Liver (tissue), 9 donors: ENCODE data around the gene TIMM17A. TPM values are rescaled to one million over a fixed set of nuclear protein-coding genes. Genes with fewer than 3 reads are reported as not detected.

Experiments used
- DNase-seq: peaks from one replicate; pipeline ENCODE4 v3.0.0-alpha.2; 2017; ENCODE audit warnings: low spot score
- H3K27ac ChIP-seq, 2 donors: one replicate each; pipeline ENCODE4 v1.7.0; 2013; ENCODE audit warnings: inconsistent platforms in 2 of 2, low read length in 2 of 2, control low read depth in 1 of 2, low read depth in 1 of 2, mild to moderate bottlenecking in 1 of 2
- H3K27me3 ChIP-seq, 4 donors: one replicate each; pipeline versions ENCODE4 v1.6.1 to v1.7.0; 2013; ENCODE audit warnings: low read length in 3 of 4, inconsistent platforms in 1 of 4, mild to moderate bottlenecking in 1 of 4, moderate library complexity in 1 of 4; ENCODE audit not compliant: control insufficient read depth in 4 of 4, insufficient read depth in 4 of 4
- H3K36me3 ChIP-seq, 4 donors: one replicate each; pipeline versions ENCODE4 v1.6.1 to v1.7.0; 2013; ENCODE audit warnings: low read length in 3 of 4, mild to moderate bottlenecking in 3 of 4, low read depth in 1 of 4, moderate library complexity in 1 of 4; ENCODE audit not compliant: control insufficient read depth in 4 of 4, insufficient read depth in 3 of 4
- H3K4me1 ChIP-seq, 4 donors: one replicate each; pipeline versions ENCODE4 v1.6.1 to v1.7.0; 2013; ENCODE audit warnings: low read length in 3 of 4, mild to moderate bottlenecking in 3 of 4, moderate library complexity in 1 of 4; ENCODE audit not compliant: control insufficient read depth in 4 of 4, insufficient read depth in 4 of 4
- H3K4me3 ChIP-seq, 3 donors: one replicate each; pipeline versions ENCODE4 v1.6.1 to v1.7.0; 2013; ENCODE audit warnings: low read length in 3 of 3, control low read depth in 1 of 3, low read depth in 1 of 3, mild to moderate bottlenecking in 1 of 3
- H3K9ac ChIP-seq, 2 donors: one replicate each; pipeline ENCODE4 v1.7.0; 2013; ENCODE audit warnings: low read length in 2 of 2, mild to moderate bottlenecking in 2 of 2, moderate library complexity in 2 of 2, control low read depth in 1 of 2, low read depth in 1 of 2
- H3K9me3 ChIP-seq, 4 donors: one replicate each; pipeline versions ENCODE4 v1.6.1 to v1.7.0; 2013; ENCODE audit warnings: low read length in 3 of 4; ENCODE audit not compliant: control insufficient read depth in 4 of 4
- ATF3 ChIP-seq: IDR thresholded peaks from 2 replicates; pipeline ENCODE4 v1.6.1; 2016; ENCODE audit warnings: antibody characterized with exemption
- EGR1 ChIP-seq, 2 donors: IDR thresholded peaks; 2 replicates each; pipeline ENCODE4 v1.6.1; 2016 to 2018; ENCODE audit warnings: antibody characterized with exemption in 2 of 2, low read depth in 2 of 2
- FOXA1 ChIP-seq: IDR thresholded peaks from 2 replicates; pipeline ENCODE4 v1.6.1; 2016; ENCODE audit warnings: antibody characterized with exemption
- FOXA2 ChIP-seq: IDR thresholded peaks from 2 replicates; pipeline ENCODE4 v1.6.1; 2016; ENCODE audit warnings: antibody characterized with exemption
- GABPA ChIP-seq, 2 donors: IDR thresholded peaks in 1 of 2; conservative IDR thresholded peaks in 1 of 2; 2 replicates each; pipeline ENCODE4 v1.6.1; 2016; ENCODE audit warnings: antibody characterized with exemption in 2 of 2, mild to moderate bottlenecking in 1 of 2, moderate library complexity in 1 of 2
- HNF4A ChIP-seq, 2 donors: conservative IDR thresholded peaks; 2 replicates each; pipeline ENCODE4 v1.6.1; 2016; ENCODE audit warnings: antibody characterized with exemption in 2 of 2, mild to moderate bottlenecking in 2 of 2
- HNF4G ChIP-seq: IDR thresholded peaks from 2 replicates; pipeline ENCODE4 v1.6.1; 2016; ENCODE audit warnings: antibody characterized with exemption
- JUND ChIP-seq, 2 donors: IDR thresholded peaks; 2 replicates each; pipeline ENCODE4 v1.6.1; 2016; ENCODE audit warnings: antibody characterized with exemption in 2 of 2
- NR2F2 ChIP-seq: IDR thresholded peaks from 2 replicates; pipeline ENCODE4 v1.6.1; 2016; ENCODE audit warnings: antibody characterized with exemption
- RAD21 ChIP-seq, 2 donors: IDR thresholded peaks; 2 replicates each; pipeline ENCODE4 v1.6.1; 2016; ENCODE audit warnings: antibody characterized with exemption in 2 of 2, mild to moderate bottlenecking in 2 of 2
- REST ChIP-seq: IDR thresholded peaks from 2 replicates; pipeline ENCODE4 v1.6.1; 2016; ENCODE audit warnings: antibody characterized with exemption, mild to moderate bottlenecking
- RXRA ChIP-seq, 2 donors: IDR thresholded peaks; 2 replicates each; pipeline ENCODE4 v1.6.1; 2017 to 2018; ENCODE audit warnings: antibody characterized with exemption in 2 of 2, mild to moderate bottlenecking in 1 of 2
- SP1 ChIP-seq: IDR thresholded peaks from 2 replicates; pipeline ENCODE4 v1.6.1; 2018; ENCODE audit warnings: antibody characterized with exemption, mild to moderate bottlenecking
- YY1 ChIP-seq: IDR thresholded peaks from 2 replicates; pipeline ENCODE4 v1.6.1; 2016; ENCODE audit warnings: antibody characterized with exemption, mild to moderate bottlenecking
- WGBS: extraction: QIAGEN DNeasy Blood & Tissue Kit; methylation state at CpG from one replicate; pipeline ENCODE4 v1.1.7; 2013; 5-methylcytosine and 5-hydroxymethylcytosine counted together
- polyA plus RNA-seq, 2 donors: library from polyadenylated mRNA; stranded (reverse) in 1 of 2; unstranded in 1 of 2; fragments of 200-250 nt in 1 of 2; fragments of >200 nt in 1 of 2; fragmentation: Nextera tagmentation in 1 of 2; extraction: Ambion mirVana in 1 of 2; gene quantifications; one replicate each; pipeline versions ENCODE4 v1.2.1 to v1.2.3, GENCODE V29; 2013 to 2015
- total RNA-seq, 2 donors: library from RNA; depleted of rRNA; stranded (reverse); fragments of >200 nt; gene quantifications; one replicate each; pipeline ENCODE4 v1.2.3, GENCODE V29; 2014
- TF ChIP-seq, protein P1 (sequence below): fragments of 150-350 bp; IDR thresholded peaks from 2 replicates; pipeline ENCODE4 v1.5.1; 2017; ENCODE audit warnings: improper control_type of control experiment, low read depth, low read length; ENCODE audit not compliant: missing input control
- donor health status: healthy.
- donor health status: healthy.
- donor health status: healthy.
- donor health status: healthy.
- donor health status: healthy.

TIMM17A gene
- total and polyA plus RNA-seq, 4 donors = 21.1 to 72.1 (median 51.0) TPM

- H3K9ac ChIP-seq = no peak overlapping the region
- H3K27me3 ChIP-seq = no peaks in the 10 kb centered on the region
- DNase-seq = no peak
- no peaks in the 10 kb centered on the region for H3K9me3 ChIP-seq
- no peak overlapping the region for H3K4me3 ChIP-seq
- H3K4me1 ChIP-seq = peaks cover 3 to 11% (median 7%) of the 10 kb centered on the region in 4 donors
- H3K36me3 ChIP-seq = peaks cover 0 to 39% (median 13%) of the 10 kb centered on the region in 4 donors
- WGBS = 91% methylated on average over 7 of the region's 7 CpGs
- TF ChIP-seq JUND (IDR thresholded peaks at IDR 0.05) (no peak), EGR1 (IDR thresholded peaks at IDR 0.05; ENCODE audit: low read depth in 2 of 2) (no peak), SP1 (no peak), FOXA1 (no peak), GABPA (IDR thresholded peaks at IDR 0.05 in 1 of 2, conservative IDR thresholded peaks at IDR 0.05 in 1 of 2) (no peak), YY1 (no peak)
- H3K27ac ChIP-seq = no peak overlapping the region
Observed at GRCh38 chr1:201988601-201989000, 33.3 kb downstream of the TIMM17A start.

- peaks cover 0 to 43% (median 13%) of the 10 kb centered on the region in 4 donors for H3K36me3 ChIP-seq
Observed at GRCh38 chr1:201989354-201990128, 34.2 kb downstream of the TIMM17A start.

GRCh38 chr1:201990427-201990826 is 35.1 kb downstream of the TIMM17A start:
- no peak for DNase-seq
- no peaks in the 10 kb centered on the region for H3K9me3 ChIP-seq
- H3K36me3 ChIP-seq = peaks cover 0 to 43% (median 13%) of the 10 kb centered on the region in 4 donors
- no peak overlapping the region for H3K4me3 ChIP-seq
- 54% methylated on average over 6 of the region's 6 CpGs for WGBS
- H3K9ac ChIP-seq = no peak overlapping the region
- H3K4me1 ChIP-seq = peaks cover 0 to 3% (median 0%) of the 10 kb centered on the region in 4 donors
- no peak overlapping the region for H3K27ac ChIP-seq
- H3K27me3 ChIP-seq = no peaks in the 10 kb centered on the region
- TF ChIP-seq FOXA1 (no peak), FOXA2 (no peak), RXRA (IDR thresholded peaks at IDR 0.05) (peak; percentile 31 to 36), HNF4G (no peak), HNF4A (conservative IDR thresholded peaks at IDR 0.05) (no peak), REST (no peak), NR2F2 (peak; percentile 23), SP1 (no peak), ATF3 (no peak), EGR1 (IDR thresholded peaks at IDR 0.05; ENCODE audit: low read depth in 2 of 2) (no peak)

More at GRCh38 chr1:201989354-201990128, 34.2 kb downstream of the TIMM17A start:
- no peak overlapping the region for H3K4me3 ChIP-seq
- no peak for DNase-seq
- WGBS = 97% methylated on average over 10 of the region's 10 CpGs
- peaks cover 0 to 3% (median 0%) of the 10 kb centered on the region in 4 donors for H3K4me1 ChIP-seq
- H3K27ac ChIP-seq = no peak overlapping the region
- TF ChIP-seq ATF3 (no peak), HNF4G (no peak), FOXA1 (no peak), EGR1 (IDR thresholded peaks at IDR 0.05; ENCODE audit: low read depth in 2 of 2) (no peak), RAD21 (IDR thresholded peaks at IDR 0.05) (no peak), GABPA (IDR thresholded peaks at IDR 0.05 in 1 of 2, conservative IDR thresholded peaks at IDR 0.05 in 1 of 2) (no peak), YY1 (no peak), RXRA (IDR thresholded peaks at IDR 0.05) (no peak), SP1 (no peak)
- TF ChIP-seq, protein P1, sequence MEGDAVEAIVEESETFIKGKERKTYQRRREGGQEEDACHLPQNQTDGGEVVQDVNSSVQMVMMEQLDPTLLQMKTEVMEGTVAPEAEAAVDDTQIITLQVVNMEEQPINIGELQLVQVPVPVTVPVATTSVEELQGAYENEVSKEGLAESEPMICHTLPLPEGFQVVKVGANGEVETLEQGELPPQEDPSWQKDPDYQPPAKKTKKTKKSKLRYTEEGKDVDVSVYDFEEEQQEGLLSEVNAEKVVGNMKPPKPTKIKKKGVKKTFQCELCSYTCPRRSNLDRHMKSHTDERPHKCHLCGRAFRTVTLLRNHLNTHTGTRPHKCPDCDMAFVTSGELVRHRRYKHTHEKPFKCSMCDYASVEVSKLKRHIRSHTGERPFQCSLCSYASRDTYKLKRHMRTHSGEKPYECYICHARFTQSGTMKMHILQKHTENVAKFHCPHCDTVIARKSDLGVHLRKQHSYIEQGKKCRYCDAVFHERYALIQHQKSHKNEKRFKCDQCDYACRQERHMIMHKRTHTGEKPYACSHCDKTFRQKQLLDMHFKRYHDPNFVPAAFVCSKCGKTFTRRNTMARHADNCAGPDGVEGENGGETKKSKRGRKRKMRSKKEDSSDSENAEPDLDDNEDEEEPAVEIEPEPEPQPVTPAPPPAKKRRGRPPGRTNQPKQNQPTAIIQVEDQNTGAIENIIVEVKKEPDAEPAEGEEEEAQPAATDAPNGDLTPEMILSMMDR = no peak
- no peak overlapping the region for H3K9ac ChIP-seq
- H3K27me3 ChIP-seq = no peaks in the 10 kb centered on the region
- no peaks in the 10 kb centered on the region for H3K9me3 ChIP-seq
